Measurements from ENCODE around the gene SMIM23. TPM values are rescaled to one million over a fixed set of nuclear protein-coding genes. Genes with fewer than 3 reads are reported as not detected.

SMIM23 gene
- total RNA-seq, 4 donors from 2014 or later: not detected

DNA sequence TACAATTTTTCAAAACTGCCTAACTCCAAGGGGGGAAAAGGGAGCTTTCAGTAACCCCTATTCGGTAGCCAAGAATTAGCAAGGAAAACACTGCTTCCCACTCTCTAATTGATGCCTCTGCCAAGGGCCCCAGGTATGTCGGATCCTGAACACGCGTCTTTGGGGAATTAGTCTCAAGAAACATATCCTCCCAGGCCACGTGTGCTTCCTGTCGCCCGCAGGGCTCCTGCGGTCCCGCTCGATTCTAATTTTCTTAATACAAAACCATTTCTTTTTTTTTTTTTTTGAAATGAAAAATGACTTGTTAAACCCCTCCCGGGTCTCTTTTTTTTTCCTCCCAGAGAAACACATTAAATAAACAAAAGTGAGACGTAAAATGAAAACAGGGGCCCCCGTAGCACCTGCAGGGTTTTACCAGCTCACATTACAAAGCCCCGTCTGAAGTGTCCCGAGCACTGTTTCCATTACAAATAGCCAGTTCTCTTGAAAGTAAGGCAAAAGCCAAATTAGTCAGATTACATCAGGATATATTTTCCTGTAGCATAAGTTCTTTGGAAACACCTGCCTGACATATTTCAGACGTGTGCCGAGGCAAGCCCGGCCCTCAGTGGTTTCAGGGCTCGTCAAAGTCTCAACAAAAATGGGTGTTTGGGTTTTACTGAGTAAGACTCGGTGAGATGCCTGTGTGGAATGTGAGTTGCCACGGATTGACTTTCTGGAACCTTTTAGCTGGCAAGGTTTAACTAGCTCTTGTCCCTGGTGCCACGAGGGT, 21.5 kb downstream of the SMIM23 start:
- Histone ChIP-seq H3K27me3 (peaks cover 31% of the 10 kb centered on the region), H3K36me3 (no peaks in the 10 kb centered on the region), H3K9me3 (no peaks in the 10 kb centered on the region), H3K4me3 (no peak overlapping the region), H3K4me1 (no peaks in the 10 kb centered on the region), H3K27ac (no peak overlapping the region)
- intact Hi-C loops (cut with DNase I; ENCODE audit: low total_unique reads) (no loop called here), in situ Hi-C loops (cut with MboI; ENCODE audit: low pct_ligation_motif_present in 1 of 4, low pct_unique_long_range_greater_than_20kb in 1 of 4, low sequenced_read_pairs in 3 of 4) (no loop called here)
- DNase-seq: no peak
- no peak for TF ChIP-seq POLR2AphosphoS5 (IDR thresholded peaks at IDR 0.05)
- TF ChIP-seq, protein P1, sequence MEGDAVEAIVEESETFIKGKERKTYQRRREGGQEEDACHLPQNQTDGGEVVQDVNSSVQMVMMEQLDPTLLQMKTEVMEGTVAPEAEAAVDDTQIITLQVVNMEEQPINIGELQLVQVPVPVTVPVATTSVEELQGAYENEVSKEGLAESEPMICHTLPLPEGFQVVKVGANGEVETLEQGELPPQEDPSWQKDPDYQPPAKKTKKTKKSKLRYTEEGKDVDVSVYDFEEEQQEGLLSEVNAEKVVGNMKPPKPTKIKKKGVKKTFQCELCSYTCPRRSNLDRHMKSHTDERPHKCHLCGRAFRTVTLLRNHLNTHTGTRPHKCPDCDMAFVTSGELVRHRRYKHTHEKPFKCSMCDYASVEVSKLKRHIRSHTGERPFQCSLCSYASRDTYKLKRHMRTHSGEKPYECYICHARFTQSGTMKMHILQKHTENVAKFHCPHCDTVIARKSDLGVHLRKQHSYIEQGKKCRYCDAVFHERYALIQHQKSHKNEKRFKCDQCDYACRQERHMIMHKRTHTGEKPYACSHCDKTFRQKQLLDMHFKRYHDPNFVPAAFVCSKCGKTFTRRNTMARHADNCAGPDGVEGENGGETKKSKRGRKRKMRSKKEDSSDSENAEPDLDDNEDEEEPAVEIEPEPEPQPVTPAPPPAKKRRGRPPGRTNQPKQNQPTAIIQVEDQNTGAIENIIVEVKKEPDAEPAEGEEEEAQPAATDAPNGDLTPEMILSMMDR (IDR thresholded peaks at IDR 0.05): no peak
- TF ChIP-seq EP300 (IDR thresholded peaks at IDR 0.05; ENCODE audit: low read depth): no peak
- no peak for TF ChIP-seq POLR2A (IDR thresholded peaks at IDR 0.05)
- WGBS, 2 donors (ENCODE audit: low coverage in 1 of 2): 21 to 35% methylated on average over 9 to 22 of the region's 22 CpGs

DNA sequence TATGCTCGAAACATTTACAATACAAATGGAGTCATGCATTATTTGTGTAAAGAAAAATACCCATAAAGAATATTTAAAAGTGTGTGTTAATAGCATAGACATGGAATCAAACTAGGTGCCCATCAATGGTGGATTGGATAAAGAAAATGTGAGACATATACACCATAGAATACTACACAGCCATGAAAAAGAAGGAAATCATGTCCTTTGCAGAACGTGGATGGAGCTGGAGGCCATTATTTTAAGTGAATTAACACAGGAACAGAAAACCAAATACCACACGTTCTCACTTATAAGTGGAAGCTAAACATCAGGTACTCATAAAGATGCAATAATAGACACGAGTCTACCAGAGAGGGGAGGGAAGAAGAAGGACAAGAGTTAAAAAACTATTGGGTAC, 22.8 kb downstream of the SMIM23 start:
- H3K4me1 ChIP-seq: no peaks in the 10 kb centered on the region
- in situ Hi-C loops (cut with MboI; ENCODE audit: low pct_ligation_motif_present in 1 of 4, low pct_unique_long_range_greater_than_20kb in 1 of 4, low sequenced_read_pairs in 3 of 4) (no loop called here), intact Hi-C loops (cut with DNase I; ENCODE audit: low total_unique reads) (no loop called here)
- no peak for DNase-seq
- WGBS, 2 donors (ENCODE audit: low coverage in 1 of 2): 80 to 98% methylated on average over 4 of the region's 4 CpGs
- no peaks in the 10 kb centered on the region for H3K36me3 ChIP-seq
- H3K9me3 ChIP-seq: no peaks in the 10 kb centered on the region
- no peak overlapping the region for H3K27ac ChIP-seq
- no peak overlapping the region for H3K4me3 ChIP-seq
- TF ChIP-seq POLR2A (IDR thresholded peaks at IDR 0.05) (no peak), EP300 (IDR thresholded peaks at IDR 0.05; ENCODE audit: low read depth) (no peak), POLR2AphosphoS5 (IDR thresholded peaks at IDR 0.05) (no peak)
- TF ChIP-seq, protein P1 (IDR thresholded peaks at IDR 0.05): no peak
- peaks cover 31% of the 10 kb centered on the region for H3K27me3 ChIP-seq

DNA sequence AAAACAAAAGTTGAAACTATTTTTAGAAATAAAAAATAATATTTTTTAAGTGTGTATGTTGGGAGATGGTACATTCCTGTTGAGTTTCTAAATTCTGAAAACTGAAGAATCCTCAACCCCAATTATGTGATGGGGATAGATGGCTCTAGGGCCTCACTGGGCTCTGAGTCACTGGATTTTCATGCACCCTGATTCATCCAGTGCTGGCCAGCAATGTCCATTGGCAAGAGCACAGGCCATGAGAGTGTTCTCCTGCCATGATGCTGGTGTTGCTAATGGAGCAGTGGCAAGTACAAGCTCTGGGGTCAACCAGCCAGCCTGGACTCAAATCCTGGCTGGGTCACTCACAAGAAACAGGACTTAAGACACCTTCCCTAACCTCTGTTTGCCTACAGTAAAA, 23.3 kb downstream of the SMIM23 start:
- no peak overlapping the region for H3K27ac ChIP-seq
- no peak for DNase-seq
- no peaks in the 10 kb centered on the region for H3K4me1 ChIP-seq
- in situ Hi-C loops (cut with MboI; ENCODE audit: low pct_ligation_motif_present in 1 of 4, low pct_unique_long_range_greater_than_20kb in 1 of 4, low sequenced_read_pairs in 3 of 4): no loop called here
- H3K9me3 ChIP-seq: no peaks in the 10 kb centered on the region
- peaks cover 31% of the 10 kb centered on the region for H3K27me3 ChIP-seq
- no peaks in the 10 kb centered on the region for H3K36me3 ChIP-seq
- TF ChIP-seq POLR2AphosphoS5 (IDR thresholded peaks at IDR 0.05): no peak
- TF ChIP-seq POLR2A (IDR thresholded peaks at IDR 0.05): no peak
- TF ChIP-seq, protein P1 (IDR thresholded peaks at IDR 0.05): no peak
- TF ChIP-seq EP300 (IDR thresholded peaks at IDR 0.05; ENCODE audit: low read depth): no peak
- no peak overlapping the region for H3K4me3 ChIP-seq
- intact Hi-C loops (cut with DNase I; ENCODE audit: low total_unique reads): no loop called here

DNA sequence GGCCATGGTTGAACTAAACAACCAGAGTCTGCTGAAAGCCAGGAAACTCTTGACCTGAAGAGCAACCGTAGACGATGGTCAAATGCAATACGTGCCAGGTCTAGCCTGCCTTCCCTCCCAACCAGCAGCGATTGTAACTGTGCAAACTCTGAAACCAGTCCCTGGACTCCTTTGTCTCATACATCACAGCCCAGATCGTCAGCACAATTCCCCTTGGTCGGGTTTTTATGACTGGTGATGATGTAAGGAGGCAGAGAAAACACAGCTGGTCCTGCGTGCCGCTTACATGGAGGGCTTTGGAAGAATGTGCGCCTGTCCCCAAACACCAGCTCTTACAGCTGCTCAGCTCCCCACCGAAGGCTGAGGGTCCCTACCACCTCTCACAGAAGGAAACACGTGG, 24.6 kb downstream of the SMIM23 start:
- in situ Hi-C loops (cut with MboI; ENCODE audit: low pct_ligation_motif_present in 1 of 4, low pct_unique_long_range_greater_than_20kb in 1 of 4, low sequenced_read_pairs in 3 of 4): no loop called here
- WGBS, 2 donors (ENCODE audit: low coverage in 1 of 2): 77% methylated on average over 11 of the region's 11 CpGs; no CpG with 5 or more reads in 1 of the 2 donors

DNA sequence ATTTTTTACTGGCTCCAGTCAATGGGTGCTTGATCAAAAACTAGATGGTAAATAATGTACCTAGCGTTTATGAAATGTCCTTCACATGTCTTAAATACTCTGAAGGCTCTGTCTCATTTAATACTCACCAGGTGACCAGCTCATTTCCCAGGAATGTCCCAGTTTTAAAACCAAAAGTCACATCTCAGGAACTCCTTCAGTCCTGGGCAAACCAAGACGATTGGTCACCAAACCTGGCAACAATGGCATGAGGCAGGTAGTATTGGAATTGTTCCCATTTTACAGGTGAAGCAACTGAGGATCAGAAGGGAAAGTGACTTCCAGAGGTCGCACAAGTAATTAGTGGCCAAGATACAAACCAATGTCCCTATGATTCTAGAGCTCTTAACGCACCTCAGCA, 27.7 kb downstream of the SMIM23 start:
- 80 to 90% methylated on average over 1 to 4 of the region's 4 CpGs for WGBS, 2 donors (ENCODE audit: low coverage in 1 of 2)
- Histone ChIP-seq H3K4me1 (no peaks in the 10 kb centered on the region), H3K27ac (no peak overlapping the region), H3K36me3 (no peaks in the 10 kb centered on the region), H3K27me3 (peaks cover 5% of the 10 kb centered on the region), H3K4me3 (no peak overlapping the region), H3K9me3 (no peaks in the 10 kb centered on the region)
- DNase-seq: no peak
- no peak for TF ChIP-seq POLR2AphosphoS5 (IDR thresholded peaks at IDR 0.05)
- TF ChIP-seq, protein P1 (IDR thresholded peaks at IDR 0.05): no peak
- TF ChIP-seq EP300 (IDR thresholded peaks at IDR 0.05; ENCODE audit: low read depth): no peak
- no peak for TF ChIP-seq POLR2A (IDR thresholded peaks at IDR 0.05)
- in situ Hi-C loops (cut with MboI; ENCODE audit: low pct_ligation_motif_present in 1 of 4, low pct_unique_long_range_greater_than_20kb in 1 of 4, low sequenced_read_pairs in 3 of 4): no loop called here
- intact Hi-C loops (cut with DNase I; ENCODE audit: low total_unique reads): no loop called here

More for the DNA sequence above, 24.6 kb downstream of the SMIM23 start:
- no peak for DNase-seq
- Histone ChIP-seq H3K9me3 (no peaks in the 10 kb centered on the region), H3K27me3 (peaks cover 27% of the 10 kb centered on the region), H3K27ac (no peak overlapping the region), H3K4me1 (no peaks in the 10 kb centered on the region), H3K36me3 (no peaks in the 10 kb centered on the region), H3K4me3 (no peak overlapping the region)
- no peak for TF ChIP-seq POLR2AphosphoS5 (IDR thresholded peaks at IDR 0.05)
- intact Hi-C loops (cut with DNase I; ENCODE audit: low total_unique reads): no loop called here
